HEK293T (cell line): ENCODE measurements around the gene LTBP2.

Experiments used
- ELF4 ChIP-seq: fragments of 450-650 bp; IDR thresholded peaks from 2 replicates; pipeline ENCODE4 v1.6.1; 2017; ENCODE audit warnings: antibody characterized with exemption
- FOXA1 ChIP-seq: fragments of 450-650 bp; IDR thresholded peaks from 2 replicates; pipeline ENCODE4 v1.6.1; 2016; ENCODE audit warnings: mild to moderate bottlenecking
- FOXM1 ChIP-seq: fragments of 450-650 bp; IDR thresholded peaks from 2 replicates; pipeline ENCODE4 v1.6.1; 2017; ENCODE audit warnings: mild to moderate bottlenecking, borderline replicate concordance
- L3MBTL2 ChIP-seq: fragments of 450-650 bp; conservative IDR thresholded peaks from 2 replicates; pipeline ENCODE4 v1.6.1; 2016; ENCODE audit warnings: mild to moderate bottlenecking
- SP1 ChIP-seq: fragments of 450-650 bp; IDR thresholded peaks from 2 replicates; pipeline ENCODE4 v1.6.1; 2017
- TARDBP ChIP-seq: fragments of 450-650 bp; IDR thresholded peaks from 2 replicates; pipeline ENCODE4 v1.6.1; 2016
- ZNF384 ChIP-seq: fragments of 450-650 bp; IDR thresholded peaks from 2 replicates; pipeline ENCODE4 v1.6.1; 2016
- TF ChIP-seq, protein P1 (sequence below): fragments of 450-650 bp; IDR thresholded peaks from 2 replicates; pipeline ENCODE4 v1.6.1; 2016

DNA sequence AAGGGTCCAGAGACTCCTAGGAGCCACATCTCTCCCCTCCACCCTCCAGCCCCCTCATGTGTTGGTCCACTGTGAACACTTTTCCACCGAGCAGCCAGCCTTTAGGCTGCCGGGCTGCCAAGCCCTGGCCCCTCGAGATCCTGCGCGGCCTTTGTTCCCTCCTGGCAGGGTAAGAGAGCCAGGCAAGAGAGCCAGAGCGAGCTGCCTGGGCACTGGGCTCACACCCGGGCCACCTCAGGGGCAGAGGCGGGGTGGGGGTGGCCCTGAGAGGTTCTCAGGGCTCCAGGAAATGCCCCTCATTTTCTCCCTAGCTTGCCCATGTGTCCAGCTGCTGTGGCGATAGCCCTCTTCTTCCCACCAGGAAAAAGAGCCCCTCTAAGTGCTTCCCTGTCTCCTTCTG is 44.8 kb downstream of the LTBP2 start:
- TF ChIP-seq FOXA1: no peak
- TF ChIP-seq SP1: no peak
- TF ChIP-seq ZNF384: no peak
- no peak for TF ChIP-seq FOXM1
- no peak for TF ChIP-seq ELF4
- TF ChIP-seq, protein P1, sequence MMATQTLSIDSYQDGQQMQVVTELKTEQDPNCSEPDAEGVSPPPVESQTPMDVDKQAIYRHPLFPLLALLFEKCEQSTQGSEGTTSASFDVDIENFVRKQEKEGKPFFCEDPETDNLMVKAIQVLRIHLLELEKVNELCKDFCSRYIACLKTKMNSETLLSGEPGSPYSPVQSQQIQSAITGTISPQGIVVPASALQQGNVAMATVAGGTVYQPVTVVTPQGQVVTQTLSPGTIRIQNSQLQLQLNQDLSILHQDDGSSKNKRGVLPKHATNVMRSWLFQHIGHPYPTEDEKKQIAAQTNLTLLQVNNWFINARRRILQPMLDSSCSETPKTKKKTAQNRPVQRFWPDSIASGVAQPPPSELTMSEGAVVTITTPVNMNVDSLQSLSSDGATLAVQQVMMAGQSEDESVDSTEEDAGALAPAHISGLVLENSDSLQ: no peak
- no peak for TF ChIP-seq L3MBTL2
- no peak for TF ChIP-seq TARDBP
